ENCODE results near the gene PADI2. TPM values are rescaled to one million over a fixed set of nuclear protein-coding genes. Genes with fewer than 3 reads are reported as not detected.

The PADI2 gene
- total and polyA plus RNA-seq, 12 donors, result 0.20 to 0.88 (median 0.44) TPM; not detected in 2

DNA sequence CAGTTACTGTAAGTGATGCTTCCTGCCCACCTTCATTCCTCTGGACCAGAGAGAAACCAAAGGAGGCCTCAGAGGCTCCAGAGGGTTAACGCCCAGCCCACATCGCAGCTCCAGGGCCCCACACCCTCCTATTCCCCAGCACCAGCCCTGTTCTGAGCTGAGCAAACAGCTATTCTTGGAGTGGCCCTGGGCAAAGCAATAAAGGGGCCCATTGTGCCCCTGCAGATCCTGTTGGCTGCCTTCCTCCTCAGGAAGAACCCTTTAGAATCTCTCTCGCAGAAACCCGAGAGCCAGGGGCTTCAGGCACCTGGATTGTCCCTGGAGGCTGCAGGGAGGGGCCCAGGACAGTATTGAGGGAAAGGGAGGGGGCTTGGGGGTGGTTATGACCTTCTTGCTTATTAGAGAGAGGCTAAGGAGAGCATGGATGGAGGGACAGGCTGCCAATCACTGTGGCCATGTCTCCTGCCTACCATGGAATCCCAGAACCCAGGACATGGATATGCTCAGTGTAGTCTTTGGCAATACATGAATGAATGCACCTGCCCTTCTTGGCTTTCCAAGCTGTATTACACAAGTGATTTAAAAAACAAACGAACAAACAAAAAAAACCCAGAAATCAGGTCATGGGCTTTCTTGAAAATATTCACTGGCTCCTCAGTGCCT, 9.2 kb downstream of the PADI2 start:
- intact Hi-C loops (cut with DNase I), result no loop called here
- 45 to 57% (median 56%) methylated on average over 3 to 5 of the region's 5 CpGs for WGBS, 4 donors
- no peaks in the 10 kb centered on the region for H3K9me3 ChIP-seq (replicated peaks in 1 of 3)
- peaks cover 7% of the 10 kb centered on the region for H3K27me3 ChIP-seq
- H3K27ac ChIP-seq, result no peak overlapping the region
- no peaks in the 10 kb centered on the region for H3K36me3 ChIP-seq (replicated peaks in 1 of 2)
- TF ChIP-seq, protein P1, sequence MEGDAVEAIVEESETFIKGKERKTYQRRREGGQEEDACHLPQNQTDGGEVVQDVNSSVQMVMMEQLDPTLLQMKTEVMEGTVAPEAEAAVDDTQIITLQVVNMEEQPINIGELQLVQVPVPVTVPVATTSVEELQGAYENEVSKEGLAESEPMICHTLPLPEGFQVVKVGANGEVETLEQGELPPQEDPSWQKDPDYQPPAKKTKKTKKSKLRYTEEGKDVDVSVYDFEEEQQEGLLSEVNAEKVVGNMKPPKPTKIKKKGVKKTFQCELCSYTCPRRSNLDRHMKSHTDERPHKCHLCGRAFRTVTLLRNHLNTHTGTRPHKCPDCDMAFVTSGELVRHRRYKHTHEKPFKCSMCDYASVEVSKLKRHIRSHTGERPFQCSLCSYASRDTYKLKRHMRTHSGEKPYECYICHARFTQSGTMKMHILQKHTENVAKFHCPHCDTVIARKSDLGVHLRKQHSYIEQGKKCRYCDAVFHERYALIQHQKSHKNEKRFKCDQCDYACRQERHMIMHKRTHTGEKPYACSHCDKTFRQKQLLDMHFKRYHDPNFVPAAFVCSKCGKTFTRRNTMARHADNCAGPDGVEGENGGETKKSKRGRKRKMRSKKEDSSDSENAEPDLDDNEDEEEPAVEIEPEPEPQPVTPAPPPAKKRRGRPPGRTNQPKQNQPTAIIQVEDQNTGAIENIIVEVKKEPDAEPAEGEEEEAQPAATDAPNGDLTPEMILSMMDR (IDR thresholded peaks at IDR 0.05), result no peak
- no peak for TF ChIP-seq POLR2A (IDR thresholded peaks at IDR 0.05)
- peaks cover 7% of the 10 kb centered on the region in 2 donors for H3K4me1 ChIP-seq (replicated peaks in 1 of 2)
- no peak for DNase-seq
- no peak overlapping the region for H3K4me3 ChIP-seq

DNA sequence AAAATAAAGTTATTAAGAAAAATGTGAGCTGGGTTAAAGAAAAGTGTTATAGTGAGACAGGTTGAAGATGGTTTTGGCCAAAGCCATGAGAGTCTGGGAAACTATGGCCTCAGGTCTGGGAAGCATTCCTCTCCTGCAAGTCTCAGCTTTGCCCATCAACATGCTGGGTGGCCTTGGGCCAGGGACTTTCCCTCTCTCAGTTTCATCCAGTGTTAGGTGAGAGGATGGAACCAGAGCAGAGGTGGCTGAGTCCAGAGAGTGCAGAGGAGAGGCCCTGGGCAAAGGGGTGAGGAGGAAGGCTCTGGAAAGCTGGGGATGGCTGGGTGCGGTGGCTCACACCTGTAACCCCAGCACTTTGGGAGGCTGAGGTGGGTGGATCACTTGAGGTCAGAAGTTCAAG, 10.5 kb downstream of the PADI2 start:
- H3K9me3 ChIP-seq (replicated peaks in 1 of 3), result no peaks in the 10 kb centered on the region
- intact Hi-C loops (cut with DNase I), result no loop called here
- H3K27me3 ChIP-seq, result peaks cover 7% of the 10 kb centered on the region
- no peak for DNase-seq
- 88 to 100% (median 95%) methylated on average over 1 of the region's 1 CpG for WGBS, 4 donors
- no peak overlapping the region for H3K4me3 ChIP-seq
- H3K36me3 ChIP-seq (replicated peaks in 1 of 2), result no peaks in the 10 kb centered on the region
- no peak overlapping the region for H3K27ac ChIP-seq
- TF ChIP-seq, protein P1 (IDR thresholded peaks at IDR 0.05), result no peak
- no peak for TF ChIP-seq POLR2A (IDR thresholded peaks at IDR 0.05)
- H3K4me1 ChIP-seq (replicated peaks in 1 of 2), result peaks cover 4% of the 10 kb centered on the region in 2 donors

DNA sequence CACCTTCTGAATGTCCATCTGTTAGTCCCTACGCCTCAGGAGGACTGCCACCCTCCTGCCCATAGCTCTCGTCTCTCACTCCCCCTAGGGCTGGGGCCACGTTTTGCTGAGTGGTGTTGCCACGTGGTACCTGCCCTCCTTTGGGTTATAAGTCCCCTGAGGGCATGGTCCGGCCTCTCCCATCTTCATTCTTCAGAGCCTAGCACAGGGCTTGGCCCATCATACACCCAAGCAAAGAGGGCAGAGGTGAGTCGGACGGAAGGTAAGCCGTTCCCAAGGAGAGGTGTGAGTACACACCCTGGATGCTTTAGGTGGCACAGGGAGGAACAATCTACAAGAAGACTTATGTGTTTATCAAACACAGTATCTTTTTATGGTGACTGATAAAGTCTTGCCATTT, 10.9 kb downstream of the PADI2 start:
- 76 to 84% (median 82%) methylated on average over 8 of the region's 8 CpGs for WGBS, 4 donors
- Histone ChIP-seq H3K4me1 (replicated peaks in 1 of 2) (peaks cover 0 to under 1% of the 10 kb centered on the region in 2 donors), H3K4me3 (no peak overlapping the region), H3K27ac (no peak overlapping the region), H3K27me3 (peaks cover 7% of the 10 kb centered on the region), H3K9me3 (replicated peaks in 1 of 3) (no peaks in the 10 kb centered on the region), H3K36me3 (replicated peaks in 1 of 2) (no peaks in the 10 kb centered on the region)
- TF ChIP-seq, protein P1 (IDR thresholded peaks at IDR 0.05), result no peak
- TF ChIP-seq POLR2A (IDR thresholded peaks at IDR 0.05), result no peak
- intact Hi-C loops (cut with DNase I), result no loop called here
- DNase-seq, result no peak

DNA sequence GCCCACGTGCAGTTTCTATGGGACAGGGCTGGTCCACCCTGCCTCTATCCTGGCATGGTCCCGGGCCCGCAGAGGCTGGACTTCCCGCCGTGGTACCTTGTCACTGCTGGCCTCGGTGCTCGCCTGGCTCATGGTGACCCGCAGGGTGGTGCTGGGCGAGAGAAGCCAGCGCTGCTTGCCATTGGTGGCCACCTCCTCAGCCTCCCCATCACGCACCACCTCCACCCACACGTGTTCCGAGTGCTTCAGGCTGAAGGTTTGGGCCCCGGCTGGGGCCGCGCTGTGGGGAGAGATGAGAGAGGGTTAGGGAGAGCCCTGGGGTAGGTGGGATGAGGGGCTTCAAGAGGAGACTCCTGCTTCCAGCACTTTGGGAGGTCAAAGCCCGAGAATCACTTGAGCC, 14.5 kb downstream of the PADI2 start:
- TF ChIP-seq POLR2A (IDR thresholded peaks at IDR 0.05), result no peak
- TF ChIP-seq, protein P1 (IDR thresholded peaks at IDR 0.05), result no peak
- DNase-seq, result no peak
- H3K27me3 ChIP-seq, result peaks cover 7% of the 10 kb centered on the region
- WGBS, 4 donors, result 90 to 94% (median 92%) methylated on average over 14 to 17 of the region's 17 CpGs
- intact Hi-C loops (cut with DNase I), result no loop called here
- no peak overlapping the region for H3K4me3 ChIP-seq
- no peaks in the 10 kb centered on the region for H3K9me3 ChIP-seq (replicated peaks in 1 of 3)
- no peaks in the 10 kb centered on the region for H3K4me1 ChIP-seq (replicated peaks in 1 of 2)
- no peak overlapping the region for H3K27ac ChIP-seq
- H3K36me3 ChIP-seq (replicated peaks in 1 of 2), result no peaks in the 10 kb centered on the region
